Colonic mucosa (tissue), 4 donors: ENCODE results near the gene TRPV3. TPM values are rescaled to one million over a fixed set of nuclear protein-coding genes. Genes with fewer than 3 reads are reported as not detected.

Source experiments
- DNase-seq: peaks from one replicate; pipeline ENCODE4 v3.0.0-alpha.2; 2020
- H3K27ac ChIP-seq: fragments of 200-600 bp; one replicate; pipeline ENCODE4 v1.8.0; 2021
- H3K27me3 ChIP-seq: fragments of 200-600 bp; one replicate; pipeline ENCODE4 v1.8.0; 2021
- H3K36me3 ChIP-seq: fragments of 200-600 bp; one replicate; pipeline ENCODE4 v1.8.0; 2021
- H3K4me1 ChIP-seq: fragments of 200-600 bp; one replicate; pipeline ENCODE4 v1.8.0; 2021; ENCODE audit warnings: mild to moderate bottlenecking
- H3K4me3 ChIP-seq: fragments of 200-600 bp; one replicate; pipeline ENCODE4 v1.8.0; 2021
- H3K9ac ChIP-seq, 2 donors: one replicate each; pipeline ENCODE4 v1.7.0; 2013; ENCODE audit warnings: control low read depth in 2 of 2, low read depth in 2 of 2, low read length in 2 of 2
- H3K9me3 ChIP-seq: fragments of 200-600 bp; one replicate; pipeline ENCODE4 v1.8.0; 2021
- CTCF ChIP-seq: fragments of 200-600 bp; IDR thresholded peaks from one replicate; pipeline ENCODE4 v1.8.0; 2022; ENCODE audit warnings: antibody characterized with exemption, mild to moderate bottlenecking
- intact Hi-C: fragments of 100-400 bp; cut with DNase I; formaldehyde crosslinking; loops from one replicate; pipeline ENCODE4 v1.14.1; 2022
- total RNA-seq, 2 donors: library from RNA; stranded (reverse); fragmentation: NEBNext Ultra II Directional in 1 of 2; extraction: Animal tissue kit (Norgen Biotek cat#: 25700) in 1 of 2; gene quantifications; one replicate each; pipeline ENCODE4 v1.2.1, GENCODE V29; 2021
- donor health status: healthy.
- donor health status: DM: no; HTN: no; CAD: no.
- donor health status: DM: no; HTN: no; CAD: no.

Gene TRPV3
- total RNA-seq, 2 donors from 2014 or later: 2.3 to 7.4 TPM

- no peak for DNase-seq
- Histone ChIP-seq H3K27ac (no peak overlapping the region), H3K9me3 (no peaks in the 10 kb centered on the region), H3K36me3 (no peaks in the 10 kb centered on the region), H3K4me1 (peaks cover 4% of the 10 kb centered on the region), H3K4me3 (no peak overlapping the region), H3K9ac (no peak overlapping the region), H3K27me3 (no peaks in the 10 kb centered on the region)
- intact Hi-C loops: no loop called here
- TF ChIP-seq CTCF: no peak
Measured at GRCh38 chr17:3556239-3556915, 1.2 kb downstream of the TRPV3 start.

GRCh38 chr17:3555189-3555796, 2.3 kb downstream of the TRPV3 start:
- intact Hi-C loops: no loop called here
- no peak for TF ChIP-seq CTCF
- H3K27ac ChIP-seq: no peak overlapping the region
- H3K27me3 ChIP-seq: no peaks in the 10 kb centered on the region
- H3K4me1 ChIP-seq: peaks cover 4% of the 10 kb centered on the region
- no peak for DNase-seq
- H3K4me3 ChIP-seq: no peak overlapping the region
- H3K9me3 ChIP-seq: no peaks in the 10 kb centered on the region
- H3K36me3 ChIP-seq: no peaks in the 10 kb centered on the region
- no peak overlapping the region for H3K9ac ChIP-seq

- H3K27ac ChIP-seq: no peak overlapping the region
- no peak overlapping the region for H3K4me3 ChIP-seq
- H3K9ac ChIP-seq: no peak overlapping the region
- no peaks in the 10 kb centered on the region for H3K36me3 ChIP-seq
- intact Hi-C loops: no loop called here
- H3K9me3 ChIP-seq: no peaks in the 10 kb centered on the region
- peaks cover 4% of the 10 kb centered on the region for H3K4me1 ChIP-seq
- DNase-seq: no peak
- H3K27me3 ChIP-seq: no peaks in the 10 kb centered on the region
- no peak for TF ChIP-seq CTCF
Measured at GRCh38 chr17:3554440-3554839, 3.2 kb downstream of the TRPV3 start.

GRCh38 chr17:3553419-3554401, 3.9 kb downstream of the TRPV3 start:
- TF ChIP-seq CTCF: no peak
- H3K27ac ChIP-seq: no peak overlapping the region
- intact Hi-C loops: no loop called here
- H3K9me3 ChIP-seq: no peaks in the 10 kb centered on the region
- no peak overlapping the region for H3K4me3 ChIP-seq
- no peaks in the 10 kb centered on the region for H3K27me3 ChIP-seq
- H3K9ac ChIP-seq: no peak overlapping the region
- peaks cover 4% of the 10 kb centered on the region for H3K4me1 ChIP-seq
- DNase-seq: no peak
- H3K36me3 ChIP-seq: no peaks in the 10 kb centered on the region

- Histone ChIP-seq H3K4me1 (peaks cover under 1% of the 10 kb centered on the region), H3K27me3 (no peaks in the 10 kb centered on the region), H3K36me3 (no peaks in the 10 kb centered on the region), H3K4me3 (no peak overlapping the region), H3K9me3 (no peaks in the 10 kb centered on the region), H3K27ac (no peak overlapping the region), H3K9ac (no peak overlapping the region)
- intact Hi-C loops: no loop called here
- no peak for DNase-seq
- no peak for TF ChIP-seq CTCF
Measured at GRCh38 chr17:3552916-3553315, 4.7 kb downstream of the TRPV3 start.
